KBM-7 (cell line): ENCODE results near the gene PCDHA10.
"Not testable (repeated sequence)": the region's sequence is repeated elsewhere in the genome, so short reads cannot be mapped to it uniquely, and the experiment has no call there.

Source experiments
- DNase-seq: peaks from one replicate; pipeline ENCODE4 v3.0.0-alpha.2; 2015
- in situ Hi-C: fragments of 300-500 bp; cut with MboI; formaldehyde crosslinking; loops from 2 replicates; pipeline ENCODE4 v1.14.3; 2020; ENCODE audit warnings: low sequenced_read_pairs, low pct_unique_long_range_greater_than_20kb, mixed read lengths

Gene PCDHA10

GRCh38 chr5:140855772-140856674 is at the start of gene PCDHA10:
Gene PCDHA10, plus strand, starts transcription at chr5:140855897. Its CDS starts 152 bp downstream, at chr5:140856049.
- DNase-seq: peak; percentile 18
- in situ Hi-C loops: loop anchor here (25.0 kb wide), 1 partner anchor 181 kb away; no protein-coding TSS in a partner anchor

GRCh38 chr5:140806834-140807775 is 48.6 kb upstream of the PCDHA10 start, which contains the start of gene PCDHA4:
Gene PCDHA4, plus strand, starts transcription at chr5:140807068.
- in situ Hi-C loops: no loop called here
- peak; percentile 3 for DNase-seq

GRCh38 chr5:140808241-140808888 is 47.3 kb upstream of the PCDHA10 start:
- DNase-seq, in situ Hi-C loops: not testable (repeated sequence)

- in situ Hi-C loops: no loop called here
- no peak for DNase-seq
These were observed 46.8 kb upstream of the PCDHA10 start for GRCh38 chr5:140808889-140809291.

GRCh38 chr5:140821375-140822280 is 34.1 kb upstream of the PCDHA10 start, which contains the start of gene PCDHA5:
Gene PCDHA5, plus strand, starts transcription at chr5:140821613.
- in situ Hi-C loops: no loop called here
- peak; percentile 44 for DNase-seq

- in situ Hi-C loops: no loop called here
These were observed 33.4 kb upstream of the PCDHA10 start for GRCh38 chr5:140822281-140822629.

GRCh38 chr5:140822969-140823368 is 32.7 kb upstream of the PCDHA10 start:
- in situ Hi-C loops, DNase-seq: not testable (repeated sequence)

More at GRCh38 chr5:140822281-140822629, 33.4 kb upstream of the PCDHA10 start:
- no peak for DNase-seq

- in situ Hi-C loops: no loop called here
These were observed 32.2 kb upstream of the PCDHA10 start for GRCh38 chr5:140823475-140823874.

GRCh38 chr5:140827704-140828361 is 27.9 kb upstream of the PCDHA10 start, which contains the start of gene PCDHA6:
Gene PCDHA6, plus strand, starts transcription at chr5:140827960. Its CDS starts 132 bp downstream, at chr5:140828092.
- no peak for DNase-seq
- in situ Hi-C loops: no loop called here

More at GRCh38 chr5:140823475-140823874, 32.2 kb upstream of the PCDHA10 start:
- no peak for DNase-seq

- in situ Hi-C loops: no loop called here
- DNase-seq: no peak
These were observed 27.3 kb upstream of the PCDHA10 start for GRCh38 chr5:140828362-140828737.

- DNase-seq, in situ Hi-C loops: not testable (repeated sequence)
These were observed 25.9 kb upstream of the PCDHA10 start for GRCh38 chr5:140829511-140830501.

- DNase-seq: no peak
- in situ Hi-C loops: no loop called here
These were observed 21.7 kb upstream of the PCDHA10 start, which contains the start of gene PCDHA7 for GRCh38 chr5:140833993-140834392. Gene PCDHA7, plus strand, starts transcription at chr5:140834269. Its CDS starts 115 bp downstream, at chr5:140834384.

- in situ Hi-C loops, DNase-seq: not testable (repeated sequence)
These were observed 21.2 kb upstream of the PCDHA10 start for GRCh38 chr5:140834439-140835008.

- in situ Hi-C loops: no loop called here
- DNase-seq: no peak
These were observed 19.8 kb upstream of the PCDHA10 start for GRCh38 chr5:140835622-140836510.
